CD4-positive, alpha-beta T cell treated with Interferon alpha-2 for 1 hour (primary cell): ENCODE data around the gene TRAPPC3.
A peak's percentile ranks its signal among the peaks of the same experiment; 100 is the strongest.
"Not testable (repeated sequence)": the region's sequence is repeated elsewhere in the genome, so short reads cannot be mapped to it uniquely, and the experiment has no call there.

Source experiments
- DNase-seq, 2 donors: peaks; one replicate each; pipeline ENCODE4 v3.0.0-alpha.2; 2020 to 2022

TRAPPC3 gene

GRCh38 chr1:36149237-36149972 is at the start of gene TRAPPC3:
TSS of gene TRAPPC3 (minus strand) at chr1:36149486. CDS start at chr1:36149378, 108 bp downstream.
- DNase-seq: peak; percentile 100

GRCh38 chr1:36198641-36199040 is 49.4 kb upstream of the TRAPPC3 start:
- no peak for DNase-seq

GRCh38 chr1:36196805-36197204 is 47.5 kb upstream of the TRAPPC3 start:
- DNase-seq: not testable (repeated sequence)

- peak; percentile 85 to 90 for DNase-seq
Measured at GRCh38 chr1:36187800-36188593, 38.7 kb upstream of the TRAPPC3 start.

- no peak for DNase-seq
Measured at GRCh38 chr1:36183309-36183856, 34.1 kb upstream of the TRAPPC3 start.

GRCh38 chr1:36182734-36183133 is 33.4 kb upstream of the TRAPPC3 start:
- no peak for DNase-seq

GRCh38 chr1:36179220-36179600 is 29.9 kb upstream of the TRAPPC3 start:
- no peak for DNase-seq

- DNase-seq: no peak
Measured at GRCh38 chr1:36178471-36179219, 29.4 kb upstream of the TRAPPC3 start.

GRCh38 chr1:36177589-36178431 is 28.5 kb upstream of the TRAPPC3 start:
- no peak for DNase-seq

GRCh38 chr1:36176106-36176949 is 27.0 kb upstream of the TRAPPC3 start:
- DNase-seq: no peak

GRCh38 chr1:36175137-36176095 is 26.1 kb upstream of the TRAPPC3 start:
- DNase-seq: peak in 1 of 2 donors; percentile 28

GRCh38 chr1:36174713-36175112 is 25.4 kb upstream of the TRAPPC3 start:
- DNase-seq: no peak

GRCh38 chr1:36172983-36173382 is 23.7 kb upstream of the TRAPPC3 start:
- DNase-seq: no peak

- DNase-seq: no peak
Measured at GRCh38 chr1:36172017-36172747, 22.9 kb upstream of the TRAPPC3 start.

GRCh38 chr1:36170643-36171412 is 21.5 kb upstream of the TRAPPC3 start:
- no peak for DNase-seq

- no peak for DNase-seq
Measured at GRCh38 chr1:36168514-36168913, 19.2 kb upstream of the TRAPPC3 start.

- no peak for DNase-seq
Measured at GRCh38 chr1:36166938-36167905, 17.9 kb upstream of the TRAPPC3 start.
